CD4-positive, alpha-beta T cell treated with Interleukin-4 for 4 hours (primary cell): Measurements from ENCODE around the gene SYT8.

ENCODE experiments used
- DNase-seq: peaks from one replicate; pipeline ENCODE4 v3.0.0-alpha.2; 2020

SYT8 gene

DNA sequence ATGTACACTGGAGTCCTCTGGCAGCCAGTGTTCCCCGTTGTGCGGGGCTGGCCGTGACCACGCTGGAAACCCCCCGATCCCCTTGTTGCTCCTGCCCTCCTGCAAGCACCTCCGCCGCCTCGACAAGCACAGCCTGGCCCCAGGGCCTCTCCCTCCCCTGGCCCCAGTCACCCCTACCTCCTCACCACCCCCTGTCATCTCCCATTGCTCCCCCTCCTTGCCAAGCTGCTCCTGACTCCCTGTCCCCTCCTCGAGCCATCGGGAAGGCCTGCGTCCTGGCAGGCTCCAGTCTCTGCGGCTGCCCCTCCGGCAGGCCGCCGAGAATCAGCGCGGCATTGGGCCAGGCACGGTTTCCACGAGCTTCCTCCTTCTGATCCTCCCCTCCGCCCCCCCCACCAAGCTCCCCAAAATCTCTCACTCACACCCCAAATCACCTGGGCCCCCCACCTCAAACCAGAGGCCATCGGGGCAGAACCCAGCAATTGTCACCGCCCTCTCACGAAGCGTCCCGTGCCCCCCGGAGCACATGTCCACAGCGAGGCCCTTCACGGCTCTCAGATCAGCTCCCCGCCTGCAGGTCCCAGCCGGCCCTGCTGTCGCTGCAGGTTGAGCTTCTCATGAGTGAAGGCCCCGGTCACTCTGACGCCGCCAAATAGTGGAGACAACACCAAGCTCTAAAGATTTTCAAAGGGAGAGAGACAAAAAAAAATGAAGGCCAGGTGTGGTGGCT is 12.4 kb downstream of the SYT8 start:
- DNase-seq: no peak

DNA sequence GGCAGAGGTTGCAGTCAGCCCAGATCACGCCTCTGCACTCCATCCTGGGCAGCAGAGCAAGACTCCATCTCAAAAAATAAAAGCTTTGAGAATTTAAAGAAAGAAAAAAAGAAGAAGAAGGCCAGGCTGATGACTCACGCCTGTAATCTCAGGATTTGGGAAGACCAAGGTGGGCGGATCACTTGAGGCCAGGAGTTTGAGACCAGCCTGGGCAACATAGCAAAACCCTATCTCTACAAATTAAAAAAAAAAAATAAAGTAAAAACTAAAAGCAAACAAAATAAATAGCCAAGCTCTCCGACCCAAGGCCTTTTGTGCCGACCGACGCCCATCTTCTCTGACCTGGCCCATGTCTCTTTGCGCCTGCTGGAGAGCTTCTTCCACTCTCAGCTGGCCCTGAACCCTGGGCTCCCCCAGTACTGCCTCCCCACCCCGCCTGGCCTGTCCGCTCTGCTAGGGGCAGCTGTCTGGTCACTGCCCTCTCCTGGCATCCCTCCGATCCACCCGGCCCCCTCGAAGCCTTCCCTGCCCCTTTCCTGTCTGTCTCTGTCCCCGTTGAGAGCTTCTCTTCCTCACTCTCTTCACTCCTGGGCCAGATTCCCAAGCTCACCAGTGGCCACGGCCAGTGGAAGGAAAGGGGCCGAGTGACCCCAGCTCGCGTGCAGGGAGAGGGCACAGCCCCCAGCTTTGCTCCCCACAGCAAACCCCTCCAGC is 13.3 kb downstream of the SYT8 start:
- no peak for DNase-seq

DNA sequence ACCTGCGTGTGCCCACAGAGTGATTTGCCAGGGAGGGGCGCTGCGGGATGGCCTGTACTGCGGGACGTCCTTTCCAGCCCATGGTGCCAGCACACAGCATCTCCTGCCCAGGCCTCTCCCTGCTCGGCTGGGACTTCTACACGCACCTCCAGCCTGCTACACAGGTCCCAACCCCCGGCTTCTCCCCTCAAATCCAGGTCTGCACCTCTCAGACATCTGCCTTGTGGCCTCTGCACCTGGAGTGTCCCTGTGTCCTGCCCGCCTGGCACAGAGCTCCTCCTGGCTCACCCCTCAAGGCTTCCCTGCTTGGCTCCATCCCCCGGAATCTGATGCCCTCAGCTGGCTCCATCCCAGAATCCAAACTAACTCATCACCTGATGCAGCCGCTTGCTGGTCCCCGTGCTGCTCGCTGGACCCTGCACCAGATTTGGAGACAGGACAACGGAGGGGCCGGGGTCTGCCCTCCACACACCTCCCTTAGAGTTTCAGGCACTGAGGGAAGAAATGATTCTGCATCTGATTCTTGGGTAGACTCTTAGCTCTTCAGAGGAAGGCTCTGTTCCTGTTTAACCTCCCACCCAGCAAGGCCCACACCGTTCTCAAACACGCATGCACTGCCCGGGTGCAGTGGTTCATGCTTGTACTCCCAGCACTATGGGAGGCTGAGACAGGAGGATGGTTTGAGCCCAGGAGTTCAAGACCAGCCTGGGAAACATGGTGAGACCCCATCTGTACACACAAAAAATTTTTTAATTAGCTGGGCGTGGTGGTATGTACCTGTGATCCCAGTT is 14.0 kb downstream of the SYT8 start:
- DNase-seq: no peak

DNA sequence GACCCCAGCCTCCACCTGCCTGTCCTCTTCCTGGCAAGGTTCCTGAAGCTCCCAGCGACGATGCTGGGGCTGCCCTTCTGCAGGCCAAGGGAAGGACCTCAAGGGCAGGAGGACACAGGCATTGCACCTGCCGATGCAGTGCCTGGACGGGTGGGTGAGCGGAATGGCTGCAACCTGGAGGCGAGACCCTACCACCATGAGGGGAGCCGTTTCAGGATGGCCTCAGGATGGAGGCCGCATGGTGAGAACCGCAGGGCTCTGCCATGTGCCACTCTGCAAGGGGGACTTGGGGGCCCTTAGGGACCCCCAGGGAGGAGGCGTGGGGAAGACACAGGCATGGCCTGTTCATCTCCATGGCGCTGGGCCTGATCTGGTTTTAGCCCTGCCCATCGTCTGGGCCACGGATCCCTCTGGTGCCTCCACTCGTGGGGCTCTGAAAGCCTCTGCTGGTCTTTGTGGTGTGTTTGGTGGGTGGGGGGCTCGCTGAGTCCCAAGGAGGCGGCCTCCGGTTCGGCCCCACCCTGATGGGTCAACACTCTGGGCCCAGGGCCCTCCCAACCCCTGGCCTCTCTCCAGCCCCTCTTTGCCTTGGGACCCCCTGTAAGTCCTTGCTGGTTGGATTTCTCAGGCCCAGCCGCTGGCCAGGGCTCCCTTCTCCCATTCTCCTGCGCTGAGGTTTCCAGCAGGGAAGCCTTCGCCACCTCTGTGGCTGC is 16.8 kb downstream of the SYT8 start:
- DNase-seq: no peak

DNA sequence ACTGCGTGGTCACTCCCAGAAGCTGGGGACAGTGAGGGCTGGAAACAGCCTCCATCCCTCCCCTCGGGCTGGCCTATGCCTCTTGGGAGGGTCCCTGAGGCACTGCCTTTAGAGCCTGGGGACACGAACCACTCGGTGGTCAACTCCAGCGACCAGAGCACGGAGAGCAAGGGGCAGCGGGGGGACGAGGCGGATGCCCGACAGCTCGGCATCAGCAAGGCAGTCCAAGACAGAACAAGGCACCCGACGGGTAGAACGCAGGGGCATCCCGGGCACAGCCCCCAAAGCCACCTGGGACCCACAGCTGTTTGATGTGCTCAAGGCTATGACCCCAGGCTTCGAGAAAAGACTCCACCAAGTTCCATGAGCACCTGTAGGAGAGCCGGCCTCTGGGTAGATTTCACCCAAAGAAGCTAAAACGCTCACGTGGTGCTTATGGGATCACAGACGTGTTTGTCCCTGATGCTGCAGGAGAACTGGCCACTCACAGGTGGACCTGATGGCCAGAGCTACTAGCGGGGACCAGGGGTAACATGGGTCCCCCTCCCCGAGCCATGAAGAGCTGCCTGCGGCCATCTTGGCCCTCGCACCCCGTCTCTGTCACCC is 17.6 kb downstream of the SYT8 start:
- DNase-seq: no peak

DNA sequence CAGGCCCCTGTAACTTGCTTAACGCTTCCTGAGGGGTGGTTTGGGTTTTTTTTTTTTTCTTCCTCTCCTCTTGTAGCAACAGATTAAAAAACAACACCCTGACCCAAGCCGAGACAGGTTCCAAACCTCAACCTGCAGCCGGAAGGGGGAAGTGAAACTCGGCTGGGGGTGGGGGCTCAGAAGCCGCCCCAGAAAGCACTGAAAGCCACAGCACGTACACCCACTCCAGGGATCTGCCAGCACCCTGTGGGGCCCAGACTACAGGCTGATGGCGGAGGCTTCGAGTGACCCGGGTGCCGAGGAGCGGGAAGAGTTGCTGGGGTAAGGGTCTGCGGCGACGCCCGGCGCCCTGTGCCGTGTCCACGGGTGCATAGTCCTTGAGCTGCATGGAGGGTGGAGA is 18.1 kb downstream of the SYT8 start, which contains the start of gene LSP1:
Gene LSP1, plus strand, starts transcription at position 208 of the 400 bp plus-strand sequence. Its CDS starts 61 bp downstream, at position 269.
- peak; percentile 93 for DNase-seq

DNA sequence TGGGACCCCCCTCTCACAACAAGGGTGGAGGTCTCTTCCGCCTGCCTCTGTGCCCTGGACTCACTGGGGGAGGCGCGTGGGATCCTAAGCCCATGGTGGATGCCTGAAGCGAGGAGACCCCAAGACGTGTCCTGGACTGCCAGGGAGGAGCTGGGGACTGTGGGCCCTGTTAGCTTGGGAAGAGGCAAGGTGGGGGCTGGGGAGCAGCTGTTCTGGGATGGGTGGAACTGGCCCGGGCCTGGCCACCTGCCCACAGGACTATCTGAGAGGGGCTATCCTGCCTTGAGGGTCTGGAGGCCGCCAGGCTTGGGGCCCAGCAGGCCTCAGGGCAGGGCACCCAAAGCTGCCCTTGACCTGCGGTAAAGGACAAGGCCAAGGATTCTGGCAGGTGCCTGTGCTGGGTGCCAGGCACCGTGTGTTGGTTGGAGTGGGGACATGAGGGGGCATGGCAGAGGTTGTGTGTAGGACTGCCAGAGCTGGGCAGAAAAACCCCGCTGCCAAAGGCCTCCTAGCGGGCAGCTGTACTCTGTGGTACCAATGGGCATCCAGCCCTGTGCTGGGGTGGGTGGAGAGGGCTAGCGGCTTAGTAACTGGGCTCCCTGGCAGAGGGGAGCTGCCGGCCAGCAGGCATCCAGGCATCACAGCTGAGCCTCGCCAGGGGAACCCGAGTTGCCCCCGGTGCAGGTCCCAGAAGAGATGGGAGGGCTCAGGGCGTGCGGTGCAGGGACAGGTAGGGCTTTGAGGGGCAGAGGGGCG is 18.8 kb downstream of the SYT8 start:
- DNase-seq: peak; percentile 32

DNA sequence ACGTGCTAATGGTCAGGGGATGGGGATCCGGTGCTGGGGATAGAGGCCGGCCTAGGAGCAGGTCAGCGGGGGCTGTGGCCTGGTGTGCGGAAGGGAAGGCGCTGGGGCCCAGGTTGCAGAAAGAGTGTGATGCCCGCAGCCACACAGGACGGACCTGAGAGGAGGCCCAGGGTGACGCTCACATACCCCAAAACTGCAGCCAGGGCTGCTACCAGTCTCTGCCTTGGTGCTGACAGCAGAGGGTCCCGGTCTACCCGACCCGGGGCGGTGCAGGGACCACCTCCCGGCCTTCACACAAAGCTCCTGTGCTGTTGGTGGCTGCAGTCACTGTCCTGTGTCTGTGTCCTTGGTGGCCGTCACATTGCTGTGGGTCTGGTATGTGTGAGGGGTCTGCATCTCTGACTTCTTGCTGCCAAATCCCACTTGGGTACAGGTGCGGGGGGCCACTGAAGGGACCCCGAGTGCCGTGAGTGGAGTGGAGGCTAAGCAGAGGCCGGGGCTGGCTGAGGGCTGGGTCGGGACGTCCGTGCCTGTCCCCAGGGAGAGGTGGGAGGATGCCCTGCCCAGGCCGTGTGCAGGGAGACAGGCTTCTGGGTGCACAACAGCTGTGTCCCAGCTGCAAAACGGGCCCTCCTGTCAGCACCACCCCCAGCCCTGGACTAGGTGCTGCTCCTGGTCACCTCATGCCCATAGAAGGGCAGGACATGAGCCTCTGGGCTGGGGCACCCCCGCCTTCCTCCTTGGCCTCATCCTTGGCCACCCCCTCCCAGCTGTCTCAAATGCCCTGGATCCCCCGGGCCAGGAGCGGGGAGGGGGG is 19.6 kb downstream of the SYT8 start:
- DNase-seq: no peak

DNA sequence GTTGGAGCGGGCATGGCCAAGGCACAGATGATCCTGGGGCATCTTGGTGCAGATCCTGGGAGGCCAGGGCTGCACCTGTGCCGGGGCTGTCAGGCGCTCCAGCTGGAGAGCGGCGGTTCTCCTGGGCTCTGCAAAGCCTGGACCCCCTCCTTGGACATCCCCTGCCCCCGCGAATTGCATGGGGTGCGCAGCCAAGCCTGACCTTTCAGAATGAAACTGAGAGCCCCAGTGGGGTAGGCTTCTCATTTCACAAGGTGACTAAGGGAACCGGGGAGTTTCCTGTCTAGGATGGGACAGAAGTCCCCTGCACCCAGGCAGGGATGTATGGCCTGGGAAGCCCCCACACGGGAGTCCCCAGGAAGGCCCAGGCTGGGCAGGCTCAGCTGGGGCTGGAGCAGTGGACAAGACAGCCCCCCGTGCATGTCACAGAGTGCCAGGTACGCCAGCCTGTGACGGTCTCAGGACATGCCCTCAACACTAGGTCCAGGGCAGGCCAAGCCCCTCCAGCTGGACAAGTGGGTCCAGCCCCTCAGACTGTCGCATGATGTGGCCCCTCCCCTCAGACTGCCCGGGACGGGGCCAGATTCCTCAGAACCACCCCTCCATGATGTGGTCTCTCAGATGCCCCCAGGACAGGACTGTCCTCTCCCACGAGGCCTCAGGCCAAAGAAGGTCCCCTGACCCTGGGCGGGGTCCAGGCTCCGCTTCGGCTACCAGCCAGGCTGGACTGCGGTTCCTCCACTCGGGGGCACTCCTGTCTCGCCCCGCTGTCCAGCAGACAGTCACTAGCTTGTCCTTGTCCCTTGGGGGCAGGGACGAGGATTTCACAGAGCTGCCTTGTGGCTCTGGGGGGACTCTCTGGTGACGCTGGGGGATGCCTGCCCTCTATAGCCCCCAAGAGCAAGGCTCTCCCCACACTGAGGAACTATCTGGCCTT is 20.4 kb downstream of the SYT8 start:
- peak; percentile 19 for DNase-seq

DNA sequence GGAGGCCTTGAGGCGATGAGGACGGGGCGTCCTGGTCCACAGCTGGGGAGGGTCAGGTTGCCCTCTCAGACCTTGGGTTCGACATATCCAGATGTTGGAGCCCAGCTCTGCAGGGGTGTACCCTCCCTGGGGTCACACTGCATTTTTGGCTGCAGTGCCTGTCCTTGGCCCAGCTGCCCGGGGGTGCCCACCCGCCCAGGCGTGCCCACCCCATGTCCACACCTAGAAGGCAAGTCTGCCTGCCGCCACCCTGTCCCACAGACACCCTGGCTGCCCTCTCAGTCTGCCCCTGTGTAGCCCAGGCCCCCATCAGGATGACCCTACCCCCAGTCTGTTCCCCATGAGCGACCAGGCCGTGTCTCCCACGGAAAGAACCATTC is 21.1 kb downstream of the SYT8 start:
- no peak for DNase-seq

DNA sequence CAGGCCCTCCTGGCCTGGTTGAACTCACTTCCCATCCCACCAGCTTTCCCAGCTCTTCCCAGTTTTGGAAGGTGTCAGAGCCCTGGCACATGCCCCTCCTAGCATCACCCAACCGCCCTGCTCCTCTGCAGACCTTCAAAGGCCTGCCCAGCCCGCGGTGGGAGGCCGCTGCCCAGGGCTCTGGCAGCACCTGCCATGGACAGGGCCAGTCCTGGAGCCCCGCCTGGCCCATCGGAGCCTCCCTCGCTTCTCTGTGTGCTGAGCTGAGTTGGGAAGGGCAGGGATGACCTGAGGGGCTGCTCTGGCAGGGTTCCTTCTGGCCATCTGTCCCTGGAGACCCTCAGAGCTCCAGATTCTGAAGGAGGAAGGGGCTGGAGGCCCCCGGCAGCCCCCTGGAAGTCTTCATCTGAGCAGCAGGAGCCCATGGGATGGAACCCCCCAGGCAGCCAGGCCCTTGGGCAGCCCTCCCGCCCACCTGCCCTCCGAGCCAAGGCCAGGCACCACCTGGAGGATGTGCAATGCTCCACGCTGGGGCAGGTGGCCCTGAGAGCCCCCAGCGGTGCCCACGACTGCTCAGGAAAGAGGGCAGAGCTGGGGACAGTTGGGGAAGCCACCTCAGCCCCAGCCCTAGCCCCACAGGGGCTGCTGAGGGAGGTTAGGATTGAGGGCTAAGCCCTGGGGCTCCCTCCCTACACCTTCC is 21.7 kb downstream of the SYT8 start:
- no peak for DNase-seq

DNA sequence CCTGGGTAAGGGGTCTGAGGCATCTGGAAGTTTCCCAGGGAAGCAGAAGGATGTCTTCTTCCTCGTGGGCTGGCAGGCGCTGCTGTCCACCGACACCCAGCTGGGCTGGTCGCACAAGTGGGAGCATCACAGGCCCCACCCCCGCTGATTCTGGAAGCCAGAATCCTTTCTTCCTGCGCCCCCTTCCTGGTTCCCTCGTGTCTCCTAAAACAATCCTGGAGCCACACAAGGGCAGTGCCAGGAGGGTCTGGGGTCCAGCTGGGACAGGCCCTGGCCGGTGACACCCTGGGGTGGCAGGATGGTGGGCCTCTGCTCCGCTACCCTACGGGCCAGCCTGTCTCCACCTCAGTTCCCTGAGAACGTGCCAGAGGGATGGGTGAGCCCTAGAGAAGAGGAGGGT is 22.3 kb downstream of the SYT8 start:
- DNase-seq: no peak

DNA sequence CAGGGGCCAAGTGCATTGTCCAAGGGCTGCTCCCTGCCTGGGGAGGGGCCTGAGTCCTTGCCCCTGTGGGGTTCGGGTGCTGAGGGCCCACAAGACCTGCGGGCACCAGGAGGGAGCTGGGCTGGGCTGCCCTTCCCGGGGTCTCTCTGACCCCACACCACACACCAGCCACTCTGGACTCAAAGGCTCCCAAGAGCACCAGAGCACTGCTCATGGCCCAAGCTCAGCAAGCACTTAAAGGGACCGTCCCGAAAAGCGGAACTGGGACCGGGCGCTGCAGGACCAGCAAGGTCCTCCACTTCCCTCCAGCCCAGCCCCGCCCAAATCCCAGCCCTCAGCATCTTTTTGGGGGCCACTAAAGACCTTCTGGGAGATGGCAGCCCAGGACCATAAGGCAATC is 23.4 kb downstream of the SYT8 start:
- DNase-seq: no peak

DNA sequence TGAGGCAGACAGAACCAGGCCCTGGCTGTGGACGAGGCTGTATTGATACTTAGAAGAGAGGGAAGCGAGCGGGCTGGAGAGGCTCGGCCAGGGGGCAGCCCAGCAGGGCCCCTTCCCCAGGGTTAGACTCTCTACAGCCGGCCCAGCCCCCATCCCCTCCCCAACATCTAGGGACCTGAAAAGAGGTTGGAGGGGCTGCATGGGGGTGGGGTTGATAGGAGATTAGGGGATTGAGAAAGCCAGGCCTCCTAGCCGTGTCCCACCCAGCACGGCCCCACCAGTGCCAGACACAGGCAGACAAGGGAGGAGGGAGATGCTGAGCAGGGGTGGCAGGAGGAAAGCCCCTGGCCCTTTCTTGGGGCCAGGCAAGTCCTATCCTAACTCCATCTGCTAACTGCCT is 23.8 kb downstream of the SYT8 start:
- DNase-seq: no peak

DNA sequence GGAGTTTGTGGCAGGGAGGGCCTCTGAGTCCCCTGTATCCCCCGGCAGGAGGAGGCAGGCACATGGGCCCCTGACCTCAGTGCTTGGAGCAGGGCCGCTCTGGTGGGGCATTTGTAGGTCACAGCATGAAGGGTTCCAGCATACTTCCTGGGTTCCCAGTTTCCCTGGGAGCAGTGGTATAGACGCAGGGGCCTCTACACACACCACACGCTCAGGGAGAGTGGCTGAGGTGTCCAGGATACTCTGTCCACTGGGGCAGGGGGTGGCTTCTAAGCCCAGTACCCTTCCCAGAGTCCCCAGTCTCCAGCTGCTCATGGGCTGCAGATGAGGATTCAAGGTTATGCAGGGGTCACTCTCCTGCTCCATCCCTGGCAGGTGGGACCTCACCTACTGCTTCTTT is 24.2 kb downstream of the SYT8 start:
- DNase-seq: no peak

DNA sequence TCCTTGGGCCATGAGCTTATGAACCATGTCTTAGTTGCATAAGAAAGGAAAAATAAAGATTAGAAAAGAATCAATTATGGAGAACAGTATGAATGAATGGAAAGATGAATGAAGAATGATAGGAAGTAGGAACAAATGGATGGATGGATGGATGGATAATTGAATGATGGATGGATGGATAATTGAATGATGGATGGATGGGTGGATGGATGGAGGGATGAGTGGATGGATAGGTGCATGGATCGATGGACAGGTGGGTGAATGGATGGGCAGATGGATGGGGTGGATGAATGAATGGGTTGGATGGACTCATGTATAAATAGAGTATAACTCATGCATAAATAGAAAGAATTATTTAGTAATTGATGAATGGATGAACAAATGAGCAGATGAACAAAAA is 25.3 kb downstream of the SYT8 start:
- no peak for DNase-seq

DNA sequence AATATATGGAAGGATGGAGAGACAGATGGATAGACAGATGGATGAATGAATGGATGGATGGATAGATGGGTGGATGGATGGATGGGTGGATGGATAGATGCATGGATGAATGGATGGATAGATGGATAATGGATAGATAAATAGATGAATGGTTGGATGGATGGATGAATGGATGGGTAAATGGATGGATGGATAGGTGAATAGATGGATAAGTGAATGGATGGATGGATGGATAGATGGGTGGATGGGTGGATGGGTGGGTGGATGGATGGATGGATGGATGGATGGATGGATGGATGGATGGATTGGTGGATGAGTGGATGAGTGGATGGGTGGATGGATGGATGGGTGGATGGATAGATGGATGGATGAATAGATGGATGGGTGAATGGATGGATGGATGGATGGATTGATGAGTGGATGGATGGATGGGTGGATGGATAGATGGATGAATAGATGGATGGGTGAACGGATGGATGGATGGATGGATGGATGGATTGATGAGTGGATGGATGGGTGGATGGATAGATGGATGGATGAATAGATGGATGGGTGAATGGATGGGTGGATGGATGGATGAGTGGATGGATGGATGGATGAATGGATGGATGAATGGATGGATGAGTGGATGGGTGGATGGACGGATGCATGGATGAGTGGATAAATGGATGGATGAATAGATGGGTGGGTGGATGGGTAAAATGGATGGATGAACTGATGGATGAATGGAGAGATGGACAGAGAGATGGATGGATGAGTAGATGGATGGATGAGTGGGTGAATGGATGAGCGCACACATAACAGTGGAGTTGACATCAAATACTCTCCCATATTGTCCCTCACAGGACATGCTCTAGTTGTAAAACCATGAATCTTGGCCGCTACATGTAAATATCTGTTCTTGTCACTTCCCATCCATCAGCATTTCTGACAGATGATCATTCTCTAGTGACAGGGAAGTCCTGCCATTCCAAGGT is 26.9 kb downstream of the SYT8 start:
- no peak for DNase-seq
